ENCODE results near the gene UBN2.

DNA sequence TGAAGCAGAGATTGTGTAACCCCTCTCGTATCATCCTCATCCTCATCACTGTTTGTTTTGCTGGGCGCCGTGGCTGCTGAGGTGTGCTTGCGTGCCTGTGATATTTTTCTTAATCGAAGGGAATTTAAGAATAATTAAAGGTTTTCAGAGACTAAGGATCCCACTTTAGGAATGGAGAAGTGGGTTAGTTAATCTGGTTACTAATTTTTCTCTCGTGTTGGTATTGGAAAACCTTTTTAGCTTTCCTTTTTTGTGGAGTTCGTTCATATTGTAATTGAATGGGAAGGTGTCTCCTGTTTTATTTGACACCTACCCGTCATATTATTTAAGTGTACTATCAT, 1.3 kb downstream of the UBN2 start:
- no peak for TF ChIP-seq EZH2phosphoT487 (IDR thresholded peaks at IDR 0.05; ENCODE audit: borderline replicate concordance, low read depth, low read length)
- TF ChIP-seq, protein P1, sequence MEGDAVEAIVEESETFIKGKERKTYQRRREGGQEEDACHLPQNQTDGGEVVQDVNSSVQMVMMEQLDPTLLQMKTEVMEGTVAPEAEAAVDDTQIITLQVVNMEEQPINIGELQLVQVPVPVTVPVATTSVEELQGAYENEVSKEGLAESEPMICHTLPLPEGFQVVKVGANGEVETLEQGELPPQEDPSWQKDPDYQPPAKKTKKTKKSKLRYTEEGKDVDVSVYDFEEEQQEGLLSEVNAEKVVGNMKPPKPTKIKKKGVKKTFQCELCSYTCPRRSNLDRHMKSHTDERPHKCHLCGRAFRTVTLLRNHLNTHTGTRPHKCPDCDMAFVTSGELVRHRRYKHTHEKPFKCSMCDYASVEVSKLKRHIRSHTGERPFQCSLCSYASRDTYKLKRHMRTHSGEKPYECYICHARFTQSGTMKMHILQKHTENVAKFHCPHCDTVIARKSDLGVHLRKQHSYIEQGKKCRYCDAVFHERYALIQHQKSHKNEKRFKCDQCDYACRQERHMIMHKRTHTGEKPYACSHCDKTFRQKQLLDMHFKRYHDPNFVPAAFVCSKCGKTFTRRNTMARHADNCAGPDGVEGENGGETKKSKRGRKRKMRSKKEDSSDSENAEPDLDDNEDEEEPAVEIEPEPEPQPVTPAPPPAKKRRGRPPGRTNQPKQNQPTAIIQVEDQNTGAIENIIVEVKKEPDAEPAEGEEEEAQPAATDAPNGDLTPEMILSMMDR (conservative IDR thresholded peaks at IDR 0.05; ENCODE audit: low read length) = no peak
